Fibroblast of pulmonary artery (primary cell): Measurements from ENCODE around the gene ADPRHL1.

ENCODE experiments used
- DNase-seq: peaks from one replicate; pipeline ENCODE4 v3.0.0-alpha.2; 2010; ENCODE audit warnings: low read depth
- H3K4me3 ChIP-seq: replicated peaks from 2 replicates; pipeline ENCODE4 v1.5.1; 2011; ENCODE audit warnings: low read depth, mild to moderate bottlenecking, control low read depth, low read length, moderate library complexity
- TF ChIP-seq, protein P1 (sequence below): IDR thresholded peaks from 2 replicates; pipeline ENCODE4 v1.5.1; 2011; ENCODE audit warnings: mild to moderate bottlenecking, control low read depth, low read length, inconsistent platforms; ENCODE audit errors: missing control alignments

Gene ADPRHL1

DNA sequence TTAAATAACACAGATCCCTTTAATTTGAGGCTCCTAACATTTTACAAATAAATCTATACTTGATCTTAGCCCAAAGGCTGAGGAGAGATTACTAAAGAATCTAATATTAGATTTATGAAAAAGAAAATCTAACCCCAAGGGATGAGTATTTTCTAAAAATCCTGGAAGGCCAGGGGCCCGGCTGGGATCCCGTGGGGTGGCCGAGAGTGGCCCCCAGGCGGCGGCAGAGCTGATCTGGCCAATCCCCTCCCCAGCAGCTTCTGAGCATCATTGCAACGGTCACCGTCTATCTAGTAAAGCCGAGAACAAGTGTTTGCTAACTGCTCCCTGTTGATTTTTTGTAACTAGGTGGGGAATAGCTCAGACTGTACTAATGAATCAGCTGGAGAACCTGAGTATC is 37.5 kb downstream of the ADPRHL1 start:
- DNase-seq, result no peak

DNA sequence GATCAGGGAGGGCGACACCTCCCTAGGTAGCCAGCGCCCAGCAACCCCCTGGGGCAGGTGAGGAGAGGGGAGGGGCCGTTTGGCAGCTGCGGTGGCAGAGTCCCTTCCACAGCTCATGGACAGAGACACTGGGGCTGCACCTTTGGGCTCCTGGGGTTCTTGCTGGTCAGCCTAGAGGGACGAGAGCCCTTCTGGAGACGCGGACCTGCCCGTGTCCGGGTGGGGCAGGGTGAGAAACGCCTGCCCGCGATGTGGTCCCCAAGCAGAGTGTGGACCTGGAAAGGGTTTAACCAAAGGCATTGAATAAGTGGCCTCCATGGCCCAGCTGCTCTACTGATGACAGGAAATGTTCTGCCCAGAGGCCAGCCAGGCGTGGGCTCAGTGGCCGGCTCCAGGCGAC is 38.3 kb downstream of the ADPRHL1 start:
- no peak overlapping the region for H3K4me3 ChIP-seq
- TF ChIP-seq, protein P1, sequence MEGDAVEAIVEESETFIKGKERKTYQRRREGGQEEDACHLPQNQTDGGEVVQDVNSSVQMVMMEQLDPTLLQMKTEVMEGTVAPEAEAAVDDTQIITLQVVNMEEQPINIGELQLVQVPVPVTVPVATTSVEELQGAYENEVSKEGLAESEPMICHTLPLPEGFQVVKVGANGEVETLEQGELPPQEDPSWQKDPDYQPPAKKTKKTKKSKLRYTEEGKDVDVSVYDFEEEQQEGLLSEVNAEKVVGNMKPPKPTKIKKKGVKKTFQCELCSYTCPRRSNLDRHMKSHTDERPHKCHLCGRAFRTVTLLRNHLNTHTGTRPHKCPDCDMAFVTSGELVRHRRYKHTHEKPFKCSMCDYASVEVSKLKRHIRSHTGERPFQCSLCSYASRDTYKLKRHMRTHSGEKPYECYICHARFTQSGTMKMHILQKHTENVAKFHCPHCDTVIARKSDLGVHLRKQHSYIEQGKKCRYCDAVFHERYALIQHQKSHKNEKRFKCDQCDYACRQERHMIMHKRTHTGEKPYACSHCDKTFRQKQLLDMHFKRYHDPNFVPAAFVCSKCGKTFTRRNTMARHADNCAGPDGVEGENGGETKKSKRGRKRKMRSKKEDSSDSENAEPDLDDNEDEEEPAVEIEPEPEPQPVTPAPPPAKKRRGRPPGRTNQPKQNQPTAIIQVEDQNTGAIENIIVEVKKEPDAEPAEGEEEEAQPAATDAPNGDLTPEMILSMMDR, result no peak
- no peak for DNase-seq

More for the DNA sequence above, 37.5 kb downstream of the ADPRHL1 start:
- TF ChIP-seq, protein P1, result no peak
- no peak overlapping the region for H3K4me3 ChIP-seq

DNA sequence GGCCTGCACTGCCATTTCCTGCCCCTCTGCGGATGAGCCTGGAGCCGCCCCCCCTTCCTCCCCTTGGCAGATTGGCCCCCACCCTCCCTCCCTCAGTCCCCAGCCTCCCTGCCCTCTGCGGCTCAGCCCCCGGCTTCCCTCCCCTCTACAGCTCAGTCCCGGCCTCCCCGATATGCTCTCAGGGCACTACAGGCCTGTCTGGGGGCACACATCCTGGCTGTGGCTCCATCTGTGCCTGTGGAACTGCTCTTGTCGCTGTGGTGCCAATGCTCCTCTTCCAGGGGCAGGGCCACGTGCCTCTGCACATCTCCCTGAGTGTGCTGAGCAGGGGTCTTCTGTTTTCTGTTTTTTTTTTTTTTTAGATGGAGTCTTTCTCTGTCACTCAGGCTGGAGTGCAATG is 39.0 kb downstream of the ADPRHL1 start:
- H3K4me3 ChIP-seq, result no peak overlapping the region
- DNase-seq, result no peak
- TF ChIP-seq, protein P1, result no peak

DNA sequence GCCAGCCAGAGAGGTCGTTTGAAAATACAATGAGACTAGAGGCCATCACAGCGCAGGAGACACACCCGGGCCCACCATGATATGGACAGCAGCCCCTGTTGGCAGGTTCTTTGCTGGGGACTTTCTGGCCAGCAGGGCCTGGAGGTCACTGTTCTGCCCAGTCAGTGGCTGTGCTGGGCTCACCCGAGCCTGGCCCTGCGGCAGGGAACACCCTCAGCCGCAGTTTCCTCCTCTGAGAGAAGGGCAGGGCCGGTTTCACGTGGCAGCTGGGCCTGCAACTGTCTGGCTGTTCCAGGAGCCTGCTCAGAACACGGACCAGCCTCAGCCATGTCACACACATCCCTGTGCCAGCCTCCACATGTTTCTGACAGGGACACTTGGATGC is 39.4 kb downstream of the ADPRHL1 start:
- TF ChIP-seq, protein P1, result no peak
- no peak for DNase-seq
- H3K4me3 ChIP-seq, result no peak overlapping the region

DNA sequence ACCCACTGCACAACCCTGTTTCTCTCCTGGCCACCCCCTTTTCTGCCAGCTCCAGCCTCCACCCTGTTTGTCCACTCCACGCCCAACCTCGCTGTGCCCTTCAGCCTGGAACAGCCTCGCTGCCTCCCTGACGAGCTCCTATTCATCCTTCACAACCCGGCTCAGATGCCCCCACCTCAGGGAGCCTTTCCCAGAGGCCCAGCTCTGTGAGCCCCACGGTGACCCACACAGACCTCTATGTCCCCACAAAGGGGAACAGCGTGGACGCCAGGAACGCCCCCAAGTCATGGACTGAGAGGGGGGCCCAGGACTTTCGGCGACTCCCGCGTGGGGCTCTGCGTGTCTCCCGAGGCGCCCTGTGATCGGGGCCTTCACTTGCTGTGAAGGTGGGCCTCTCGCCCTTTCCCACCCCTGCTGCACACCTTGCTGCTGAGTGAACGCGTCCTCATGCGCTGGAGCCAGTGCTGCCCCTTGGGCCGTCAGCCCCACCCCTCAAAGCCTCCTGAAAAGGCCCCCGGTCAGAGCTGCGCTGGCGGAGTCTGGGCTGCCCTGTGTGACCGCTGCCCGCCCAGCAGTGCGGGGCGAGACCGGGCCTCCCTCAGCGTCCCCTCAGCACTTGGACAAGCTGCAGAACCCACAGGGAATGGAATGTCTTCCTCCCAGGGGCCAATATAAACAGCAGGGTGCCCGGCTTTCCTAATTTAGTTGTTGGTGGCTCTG is 40.0 kb downstream of the ADPRHL1 start:
- no peak for DNase-seq
- TF ChIP-seq, protein P1, result no peak

DNA sequence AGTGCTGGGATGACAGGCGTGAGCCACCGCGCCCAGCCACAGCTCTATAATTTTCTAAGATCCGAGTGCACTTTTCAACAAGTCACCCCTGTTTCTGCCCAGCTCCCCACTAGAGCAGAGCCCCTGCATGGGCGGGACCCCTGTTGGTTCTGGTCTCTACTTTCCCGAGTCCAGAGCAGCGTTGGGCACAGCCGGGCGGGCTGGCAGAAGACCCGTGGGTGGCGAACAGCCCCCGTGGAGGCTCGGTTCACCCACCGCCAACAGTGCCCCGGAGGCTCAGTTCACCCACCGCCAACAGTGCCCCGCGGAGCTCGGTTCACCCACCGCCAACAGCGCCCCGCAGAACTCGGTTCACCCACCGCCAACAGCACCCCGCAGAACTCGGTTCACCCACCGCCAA is 40.8 kb downstream of the ADPRHL1 start:
- no peak for DNase-seq
- H3K4me3 ChIP-seq, result no peak overlapping the region
- TF ChIP-seq, protein P1, result no peak

More for the DNA sequence above, 40.0 kb downstream of the ADPRHL1 start:
- no peak overlapping the region for H3K4me3 ChIP-seq
